Suprapubic skin (tissue), 4 donors: Measurements from ENCODE around the gene UBXN11.

Source experiments
- POLR2A ChIP-seq, 2 donors: fragments of 450-650 bp; IDR thresholded peaks; one replicate each; pipeline ENCODE4 v1.6.1; 2017; ENCODE audit warnings: antibody characterized with exemption in 2 of 2, mild to moderate bottlenecking in 2 of 2, moderate library complexity in 2 of 2
- POLR2AphosphoS5 ChIP-seq, 3 donors: sonication (generic); formaldehyde crosslinking; IDR thresholded peaks; one replicate each; pipeline ENCODE4 v1.6.1; 2017; ENCODE audit warnings: antibody characterized with exemption in 3 of 3
- TF ChIP-seq, protein P1 (sequence below), 2 donors: fragments of 200-600 bp in 1 of 2; fragments of 450-650 bp in 1 of 2; sonication (generic) in 1 of 2; IDR thresholded peaks; one replicate each; pipeline ENCODE4 v1.5.1; 2016 to 2019; ENCODE audit warnings: antibody characterized with exemption in 2 of 2, mild to moderate bottlenecking in 1 of 2, moderate library complexity in 1 of 2

GRCh38 chr1:26257222-26257621 lies 49.2 kb downstream of the UBXN11 start:
- TF ChIP-seq, protein P1, sequence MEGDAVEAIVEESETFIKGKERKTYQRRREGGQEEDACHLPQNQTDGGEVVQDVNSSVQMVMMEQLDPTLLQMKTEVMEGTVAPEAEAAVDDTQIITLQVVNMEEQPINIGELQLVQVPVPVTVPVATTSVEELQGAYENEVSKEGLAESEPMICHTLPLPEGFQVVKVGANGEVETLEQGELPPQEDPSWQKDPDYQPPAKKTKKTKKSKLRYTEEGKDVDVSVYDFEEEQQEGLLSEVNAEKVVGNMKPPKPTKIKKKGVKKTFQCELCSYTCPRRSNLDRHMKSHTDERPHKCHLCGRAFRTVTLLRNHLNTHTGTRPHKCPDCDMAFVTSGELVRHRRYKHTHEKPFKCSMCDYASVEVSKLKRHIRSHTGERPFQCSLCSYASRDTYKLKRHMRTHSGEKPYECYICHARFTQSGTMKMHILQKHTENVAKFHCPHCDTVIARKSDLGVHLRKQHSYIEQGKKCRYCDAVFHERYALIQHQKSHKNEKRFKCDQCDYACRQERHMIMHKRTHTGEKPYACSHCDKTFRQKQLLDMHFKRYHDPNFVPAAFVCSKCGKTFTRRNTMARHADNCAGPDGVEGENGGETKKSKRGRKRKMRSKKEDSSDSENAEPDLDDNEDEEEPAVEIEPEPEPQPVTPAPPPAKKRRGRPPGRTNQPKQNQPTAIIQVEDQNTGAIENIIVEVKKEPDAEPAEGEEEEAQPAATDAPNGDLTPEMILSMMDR (IDR thresholded peaks at IDR 0.05) = no peak
- TF ChIP-seq POLR2A (IDR thresholded peaks at IDR 0.05) = no peak
- TF ChIP-seq POLR2AphosphoS5 (IDR thresholded peaks at IDR 0.05) = no peak
